ENCODE results near the gene GNL2. TPM values are rescaled to one million over a fixed set of nuclear protein-coding genes. Genes with fewer than 3 reads are reported as not detected.
"Not testable (repeated sequence)": the region's sequence is repeated elsewhere in the genome, so short reads cannot be mapped to it uniquely, and the experiment has no call there.

Gene GNL2
- total RNA-seq, 1 donor from 2014 or later = 17.0 TPM

DNA sequence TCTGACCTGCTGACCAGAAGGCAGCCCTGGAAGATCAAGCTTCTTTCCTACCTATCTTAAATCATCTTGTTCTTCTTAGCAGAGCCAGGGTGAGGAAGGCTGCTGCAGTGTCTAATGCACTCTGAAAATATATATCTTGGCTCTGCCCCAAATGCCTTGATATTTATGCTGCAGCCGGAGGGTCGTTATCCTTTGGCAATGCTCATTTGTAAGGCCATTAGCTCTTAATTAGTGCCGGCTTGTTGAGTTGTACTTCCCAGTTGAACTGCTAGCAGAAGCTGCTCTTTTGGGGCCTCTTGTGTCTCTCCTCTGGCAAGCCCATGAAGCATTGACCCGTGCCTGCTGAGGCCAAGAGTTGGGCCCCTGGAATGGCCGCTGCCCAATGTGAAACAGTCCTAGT, 4.2 kb upstream of the GNL2 start:
- intact Hi-C loops (cut with DNase I) = loop anchor here (5.0 kb wide), 2 partner anchors 128 to 207 kb away; partner anchors contain the start of genes C1orf122, YRDC and ZC3H12A
- H3K4me1 ChIP-seq = peaks cover 0 to 6% of the 10 kb centered on the region in 2 donors
- H3K27ac ChIP-seq = no peak overlapping the region
- no peaks in the 10 kb centered on the region for H3K36me3 ChIP-seq
- no peak for TF ChIP-seq CTCF (IDR thresholded peaks at IDR 0.05)
- no peak overlapping the region for H3K4me3 ChIP-seq
- DNase-seq (ENCODE audit: low spot score in 2 of 2) = no peak
- H3K9me3 ChIP-seq = no peaks in the 10 kb centered on the region
- H3K27me3 ChIP-seq = no peaks in the 10 kb centered on the region

GRCh38 chr1:37596182-37596667, 488 bp upstream of the GNL2 start:
- no peaks in the 10 kb centered on the region for H3K9me3 ChIP-seq
- H3K27ac ChIP-seq = peak overlapping the region; percentile 77 to 82
- TF ChIP-seq CTCF (IDR thresholded peaks at IDR 0.05) = no peak
- peaks cover 14 to 22% of the 10 kb centered on the region in 2 donors for H3K36me3 ChIP-seq
- H3K27me3 ChIP-seq = no peaks in the 10 kb centered on the region
- intact Hi-C loops (cut with DNase I) = loop anchor here (1.0 to 5.0 kb wide), 5 partner anchors 42 to 263 kb away; partner anchors contain the start of genes C1orf122, MTF1, SNIP1 and YRDC
- no peak for DNase-seq (ENCODE audit: low spot score in 2 of 2)
- H3K4me1 ChIP-seq = peaks cover 5 to 15% of the 10 kb centered on the region in 2 donors
- H3K4me3 ChIP-seq = peak overlapping the region; percentile 78 to 80

DNA sequence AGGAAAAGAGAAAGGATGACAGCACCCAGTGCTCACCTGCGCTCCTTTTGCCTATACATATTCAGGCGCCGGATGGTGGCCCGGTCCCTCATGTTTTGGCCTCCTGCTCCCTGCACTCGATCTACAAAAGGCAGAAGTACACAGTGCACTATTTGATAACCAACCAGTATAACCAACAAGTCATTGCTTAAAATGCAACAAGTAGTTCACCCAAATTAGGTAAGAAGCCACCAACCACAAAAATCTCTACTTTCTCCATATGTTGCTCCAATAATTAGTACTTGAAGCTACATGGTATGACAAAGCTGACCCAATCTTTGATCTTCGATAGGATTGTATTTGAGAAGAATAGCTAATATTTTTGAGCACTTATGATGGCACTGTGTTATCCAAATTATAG, 2.0 kb downstream of the GNL2 start:
- Histone ChIP-seq H3K9me3 (no peaks in the 10 kb centered on the region), H3K36me3 (peaks cover 35 to 46% of the 10 kb centered on the region in 2 donors), H3K27ac (no peak overlapping the region), H3K4me3 (no peak overlapping the region), H3K27me3 (no peaks in the 10 kb centered on the region), H3K4me1 (peaks cover 5 to 15% of the 10 kb centered on the region in 2 donors)
- intact Hi-C loops (cut with DNase I) = loop anchor here (2.0 kb wide), 2 partner anchors 79 to 89 kb away; partner anchors contain the start of gene MEAF6
- TF ChIP-seq CTCF (IDR thresholded peaks at IDR 0.05) = no peak
- no peak for DNase-seq (ENCODE audit: low spot score in 2 of 2)

DNA sequence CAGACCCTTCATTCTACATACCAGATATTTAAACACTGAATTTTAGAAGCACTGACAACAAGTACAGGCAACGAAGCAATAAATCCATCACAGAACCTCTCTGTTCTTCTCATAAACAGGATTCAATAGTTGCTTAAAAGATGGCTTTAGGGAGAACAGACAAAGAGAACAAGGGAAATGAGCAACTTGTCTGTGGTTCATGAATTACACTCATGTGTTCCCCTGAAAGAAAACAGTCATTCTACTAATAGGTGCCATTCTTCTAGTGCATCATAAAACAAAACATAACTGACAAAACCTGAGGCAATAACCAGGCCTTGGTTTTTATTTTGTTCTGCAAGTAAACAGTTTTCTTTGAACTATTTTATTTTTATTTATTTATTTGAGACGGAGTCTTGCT, 6.8 kb downstream of the GNL2 start:
- H3K4me1 ChIP-seq = no peaks in the 10 kb centered on the region
- H3K27me3 ChIP-seq = no peaks in the 10 kb centered on the region
- no peaks in the 10 kb centered on the region for H3K9me3 ChIP-seq
- TF ChIP-seq CTCF (IDR thresholded peaks at IDR 0.05) = no peak
- no peak for DNase-seq (ENCODE audit: low spot score in 2 of 2)
- peaks cover 57 to 88% of the 10 kb centered on the region in 2 donors for H3K36me3 ChIP-seq
- intact Hi-C loops (cut with DNase I) = no loop called here
- no peak overlapping the region for H3K27ac ChIP-seq
- H3K4me3 ChIP-seq = no peak overlapping the region

DNA sequence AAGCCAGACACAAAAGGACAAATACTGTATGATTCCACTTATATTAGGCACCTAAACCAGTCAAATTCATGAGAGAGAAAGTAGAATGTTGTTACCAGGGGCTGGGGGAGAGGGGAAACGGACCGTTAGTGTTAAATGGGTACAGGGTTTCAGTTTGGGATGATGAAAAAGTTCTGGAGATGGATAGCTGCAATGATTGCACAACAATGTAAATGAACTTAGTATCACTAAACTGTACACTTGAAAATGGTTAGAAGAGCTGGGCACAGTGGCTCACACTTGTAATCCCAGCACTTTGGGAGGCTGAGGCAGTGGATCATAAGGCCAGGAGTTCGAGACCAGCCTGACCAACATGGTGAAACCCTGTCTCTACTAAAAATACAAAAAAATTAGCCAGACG, 11.2 kb downstream of the GNL2 start:
- H3K36me3 ChIP-seq = peaks cover 65 to 92% of the 10 kb centered on the region in 2 donors
- intact Hi-C loops (cut with DNase I) = not testable (repeated sequence)

DNA sequence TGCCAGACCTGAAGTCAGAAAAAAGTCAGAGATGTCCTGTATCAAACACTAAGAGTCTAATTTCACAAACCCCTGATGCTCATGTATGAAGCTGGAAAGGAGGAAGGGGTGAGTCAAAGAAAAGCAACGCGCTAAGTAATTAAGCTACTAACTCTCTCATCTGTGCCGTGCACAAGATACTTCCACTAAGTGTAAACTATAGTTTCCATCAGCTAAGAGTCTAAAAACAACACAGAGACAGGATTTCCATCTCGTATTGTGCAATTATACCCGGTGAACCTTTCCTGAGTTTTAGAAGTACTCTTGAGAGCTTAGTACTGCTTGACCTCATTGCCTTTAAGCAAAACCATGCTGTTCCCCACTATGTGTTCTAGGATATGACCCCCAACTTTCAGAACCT, 20.0 kb downstream of the GNL2 start:
- DNase-seq (ENCODE audit: low spot score in 2 of 2) = no peak
- no peak overlapping the region for H3K4me3 ChIP-seq
- intact Hi-C loops (cut with DNase I) = no loop called here
- no peaks in the 10 kb centered on the region for H3K4me1 ChIP-seq
- TF ChIP-seq CTCF (IDR thresholded peaks at IDR 0.05) = no peak
- no peaks in the 10 kb centered on the region for H3K9me3 ChIP-seq
- H3K27me3 ChIP-seq = no peaks in the 10 kb centered on the region
- peaks cover 83 to 93% of the 10 kb centered on the region in 2 donors for H3K36me3 ChIP-seq
- H3K27ac ChIP-seq = no peak overlapping the region

More for the DNA sequence above, 11.2 kb downstream of the GNL2 start:
- not testable (repeated sequence) for H3K9me3 ChIP-seq; H3K27me3 ChIP-seq; H3K27ac ChIP-seq; H3K4me1 ChIP-seq; H3K4me3 ChIP-seq; DNase-seq (ENCODE audit: low spot score in 2 of 2)
